ENCODE results near the gene CTNNAL1.

- no peak for TF ChIP-seq CTCF (IDR thresholded peaks at IDR 0.05)
- no peak for TF ChIP-seq POLR2A (IDR thresholded peaks at IDR 0.05)
Measured at GRCh38 chr9:109040571-109040970, 27.3 kb upstream of the CTNNAL1 start.

Data from thyroid gland (tissue), 4 donors.